SHP77 treated with DMSO at 0.1 percent for 48 hours (cell line): ENCODE data around the gene GGT5.
"Not testable (repeated sequence)": the region's sequence is repeated elsewhere in the genome, so short reads cannot be mapped to it uniquely, and the experiment has no call there.

ENCODE experiments used
- DNase-seq: peaks from one replicate; lab custom pipeline; 2025; lab: John Stamatoyannopoulos, UW

The GGT5 gene

DNA sequence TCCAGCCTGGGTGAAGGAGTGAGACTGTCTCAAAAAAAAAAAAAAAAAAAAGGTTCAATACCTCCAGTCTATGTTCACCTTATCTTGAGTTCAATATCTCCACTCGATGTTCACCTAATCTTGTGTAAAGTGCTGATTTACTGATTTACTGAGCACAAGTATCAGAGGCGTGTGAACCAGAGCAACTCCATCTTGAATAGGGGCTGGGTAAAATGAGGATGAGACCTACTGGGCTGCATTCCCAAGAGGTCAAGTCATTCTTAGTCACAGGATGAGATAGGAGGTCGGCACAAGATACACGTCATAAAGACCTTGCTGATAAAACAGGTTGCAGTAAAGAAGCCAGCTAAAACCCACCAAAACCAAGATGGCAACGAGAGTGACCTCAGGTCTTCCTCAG, 41.0 kb downstream of the GGT5 start:
- DNase-seq: not testable (repeated sequence)

DNA sequence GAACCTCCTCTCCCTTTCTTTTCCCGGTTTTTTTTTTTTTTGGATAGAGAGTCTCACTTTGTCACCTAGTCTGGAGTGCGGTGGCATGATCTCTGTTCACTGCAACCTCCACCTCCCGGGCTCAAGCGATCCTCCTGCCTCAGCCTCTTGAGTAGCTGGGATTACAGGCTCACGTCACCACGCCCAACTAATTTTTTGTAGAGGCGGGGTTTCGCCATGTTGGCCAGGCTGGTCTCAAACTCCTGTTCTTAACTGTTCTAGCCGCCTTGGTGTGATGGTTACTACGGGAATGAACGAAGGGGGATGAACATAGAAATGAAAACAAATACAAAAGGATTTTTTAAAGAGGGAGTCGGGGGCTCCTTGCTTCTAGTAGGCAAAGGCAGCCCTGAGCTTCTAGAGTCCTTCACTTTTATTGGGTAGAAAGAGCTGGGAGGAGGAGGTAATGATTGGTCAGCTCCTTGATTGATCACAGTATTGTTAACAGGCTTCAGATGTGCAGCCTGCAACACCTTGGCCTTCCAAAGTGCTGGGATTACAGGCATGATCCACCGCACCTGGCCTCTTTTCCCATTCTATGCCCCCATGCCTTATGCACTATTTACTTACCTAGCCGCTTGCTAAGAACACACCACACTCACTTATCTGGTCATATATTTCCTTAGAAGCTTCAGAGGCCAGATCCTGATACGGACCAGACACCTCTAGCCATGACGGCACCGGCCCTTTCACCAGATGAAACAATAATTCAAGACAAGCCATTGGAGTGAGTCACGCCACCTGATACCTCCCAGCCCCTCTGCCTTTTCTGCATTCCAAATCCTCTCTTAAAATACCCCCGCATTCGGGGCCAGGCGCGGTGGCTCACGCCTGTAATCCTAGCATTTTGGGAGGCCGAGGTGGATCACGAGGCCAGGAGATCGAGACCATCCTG, 42.9 kb downstream of the GGT5 start:
- DNase-seq: no peak

DNA sequence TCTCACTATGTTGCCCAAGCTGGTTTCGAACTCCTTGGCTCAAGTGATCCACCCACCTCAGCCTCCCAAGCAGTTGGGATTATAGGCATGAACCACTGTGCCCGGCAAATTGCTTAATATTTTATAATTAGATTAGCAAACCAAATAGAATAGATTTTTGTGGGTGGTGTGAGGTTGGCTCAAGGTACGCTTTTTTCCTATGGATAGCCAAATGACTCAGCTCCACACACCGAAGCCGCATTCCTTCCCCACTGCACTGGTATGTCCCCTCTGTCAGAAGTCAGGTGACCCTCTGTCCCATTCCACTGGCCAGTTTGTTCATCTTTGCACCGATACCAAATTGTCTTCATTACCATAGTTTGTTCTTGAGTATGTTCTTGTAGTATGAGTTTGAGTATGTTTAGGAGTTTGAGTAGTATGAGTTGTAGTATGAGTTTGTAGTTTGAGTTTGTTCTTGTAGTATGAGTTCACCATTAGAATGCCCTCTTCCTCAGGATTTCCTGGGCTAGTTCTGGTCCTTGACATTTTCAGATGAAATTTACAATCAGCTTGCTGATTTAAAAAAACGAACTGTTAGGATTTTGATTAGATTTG, 44.2 kb downstream of the GGT5 start:
- no peak for DNase-seq

DNA sequence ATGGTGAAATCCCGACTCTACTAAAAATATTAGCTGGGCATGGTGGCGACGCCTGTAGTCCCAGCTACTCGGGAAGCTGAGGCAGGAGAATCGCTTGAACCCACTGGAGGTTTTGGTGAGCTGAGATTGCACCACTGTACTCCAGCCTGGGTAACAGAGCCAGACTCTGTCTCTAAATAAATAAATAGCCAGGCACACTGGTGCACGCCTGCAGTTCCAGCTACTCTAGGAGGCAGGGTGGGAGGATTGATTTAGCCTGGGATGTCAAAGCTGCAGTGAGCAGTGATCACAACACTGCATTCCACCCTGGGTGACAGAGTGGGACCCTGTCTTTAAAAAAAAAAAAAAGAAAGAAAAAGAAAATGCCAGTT, 46.2 kb downstream of the GGT5 start:
- no peak for DNase-seq

DNA sequence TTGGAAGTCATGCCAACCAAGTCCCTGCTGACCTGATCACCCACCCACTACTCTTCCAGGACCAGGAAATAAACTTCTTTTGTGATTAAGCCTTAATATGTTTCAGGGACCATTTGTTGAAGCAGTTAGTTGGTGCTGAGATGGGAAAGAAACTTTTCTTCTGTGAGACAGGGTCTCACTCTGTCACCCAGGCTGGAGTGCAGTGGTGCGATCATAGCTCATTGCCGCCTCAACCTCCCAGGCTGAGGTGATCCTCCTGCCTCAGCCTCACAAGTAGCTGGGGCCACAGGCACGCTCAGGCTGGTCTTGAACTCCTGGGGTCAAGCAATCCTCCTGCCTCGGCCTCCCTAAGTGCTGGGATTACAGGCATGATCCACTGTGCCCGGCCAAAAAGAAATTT, 53.0 kb downstream of the GGT5 start:
- DNase-seq: no peak

DNA sequence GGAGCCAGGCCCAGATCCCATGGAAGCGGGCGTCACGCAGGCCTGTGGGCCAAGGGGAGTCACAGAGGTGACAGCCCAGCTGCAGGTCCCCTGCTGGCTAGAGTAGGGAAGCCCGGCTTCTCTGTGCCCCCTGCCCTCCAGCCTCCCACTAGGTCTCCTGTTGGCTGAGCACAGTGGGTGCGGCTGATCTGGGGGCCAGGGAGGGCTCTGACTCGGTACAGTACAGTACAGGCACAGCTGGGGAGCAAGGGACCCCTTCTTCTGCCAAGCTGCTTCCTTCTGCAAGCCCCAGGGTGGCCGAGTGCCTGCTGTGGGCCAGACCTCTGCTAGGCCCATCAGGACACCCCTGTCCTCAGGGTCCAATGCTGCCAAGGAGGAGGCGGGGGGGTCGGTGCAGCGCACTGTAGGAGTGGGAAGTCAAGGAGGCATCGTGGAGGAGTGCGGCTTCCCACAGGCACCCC, 53.5 kb downstream of the GGT5 start:
- no peak for DNase-seq

DNA sequence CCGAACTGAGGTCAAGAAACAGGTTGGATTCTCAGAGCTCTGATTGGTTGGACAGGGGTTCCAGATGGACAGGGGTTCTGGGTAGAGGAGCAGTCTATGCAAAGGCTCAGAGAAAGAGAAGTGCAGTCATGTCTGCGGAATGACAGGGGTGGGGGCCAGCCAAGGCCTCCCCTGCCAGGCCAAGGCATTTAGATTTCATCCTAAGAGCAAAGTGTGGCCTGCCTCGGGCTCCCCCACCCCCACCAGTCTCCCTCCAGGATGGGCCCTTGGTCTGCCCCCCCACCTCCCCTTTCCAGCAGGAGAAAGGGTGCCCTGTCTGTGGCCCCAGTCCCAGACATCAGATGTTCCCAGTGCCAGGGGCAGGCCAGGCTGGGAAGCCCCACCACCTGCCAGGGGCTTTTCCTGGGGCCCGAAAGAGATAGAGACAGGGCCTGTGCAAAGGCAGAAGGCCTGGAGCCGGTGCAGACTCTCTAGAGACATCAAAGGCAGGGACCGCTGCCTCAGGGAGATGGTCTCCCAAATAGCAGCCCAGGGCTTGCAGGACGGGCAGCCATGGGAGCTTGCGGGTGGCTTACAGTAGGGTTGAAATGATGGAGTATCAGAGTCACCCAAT, 54.2 kb downstream of the GGT5 start:
- no peak for DNase-seq

DNA sequence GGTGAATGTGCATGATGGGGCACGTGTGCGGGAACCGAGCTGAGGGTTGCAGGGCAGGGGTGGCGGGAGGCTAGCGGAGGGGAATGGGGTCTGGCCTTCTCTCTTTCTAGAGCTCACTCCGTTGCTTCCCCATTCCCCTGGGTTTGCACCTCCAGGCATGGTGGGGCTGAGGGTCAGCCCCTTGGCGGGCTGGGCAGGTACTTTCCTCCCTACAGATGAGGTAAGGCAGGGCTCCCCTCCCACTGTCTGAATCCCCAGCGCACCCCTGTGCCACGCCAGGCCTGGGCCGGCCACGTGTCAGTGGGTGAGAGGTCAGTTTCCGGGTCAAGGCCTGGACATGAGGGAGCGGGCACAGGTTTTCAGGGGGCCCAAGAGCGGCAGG, 54.7 kb downstream of the GGT5 start:
- no peak for DNase-seq

DNA sequence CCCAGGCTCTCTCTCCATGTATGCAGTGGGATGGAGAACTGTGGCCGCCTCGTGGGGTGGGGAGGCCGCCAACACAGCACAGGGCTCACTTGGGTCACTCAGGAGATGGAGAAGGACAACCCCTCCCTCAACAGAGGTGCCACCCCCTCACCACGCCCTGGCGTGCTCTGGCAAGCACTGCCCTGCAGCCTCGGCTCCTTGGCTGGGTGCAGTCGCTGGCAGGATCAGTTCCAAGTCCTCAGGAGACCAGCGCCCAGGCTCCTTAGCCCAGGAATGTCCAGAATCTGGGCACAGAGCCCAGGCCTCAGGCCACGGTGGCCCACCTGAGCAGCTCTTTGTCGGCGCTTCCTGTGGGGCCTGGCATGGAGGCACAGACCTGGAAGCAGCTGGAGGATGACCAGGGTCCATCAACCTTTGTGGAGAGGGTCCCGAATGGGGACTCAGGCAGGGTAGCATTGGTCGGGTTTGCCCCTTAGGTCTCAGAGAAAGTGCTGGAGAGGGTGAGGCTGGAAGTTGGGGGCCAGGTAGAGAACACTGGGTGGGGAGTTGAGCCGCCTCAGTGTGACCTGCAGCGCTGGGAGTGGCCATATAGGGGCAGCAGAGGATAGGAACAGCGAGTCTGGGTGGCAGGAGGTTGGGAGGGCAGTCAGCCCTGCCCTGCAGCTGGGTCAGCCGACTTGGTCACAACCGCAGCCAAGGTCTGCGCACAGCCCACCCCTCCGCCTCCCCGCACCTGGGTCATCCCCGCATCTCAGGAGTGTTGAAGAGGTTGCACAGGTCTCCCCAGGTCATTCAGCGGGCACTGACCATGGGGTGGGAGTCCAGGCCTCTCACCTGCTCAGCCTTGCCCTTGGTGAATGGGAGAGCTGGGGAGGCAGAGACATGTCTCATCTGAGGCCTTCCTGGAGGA, 55.4 kb downstream of the GGT5 start:
- DNase-seq: peak; percentile 14

DNA sequence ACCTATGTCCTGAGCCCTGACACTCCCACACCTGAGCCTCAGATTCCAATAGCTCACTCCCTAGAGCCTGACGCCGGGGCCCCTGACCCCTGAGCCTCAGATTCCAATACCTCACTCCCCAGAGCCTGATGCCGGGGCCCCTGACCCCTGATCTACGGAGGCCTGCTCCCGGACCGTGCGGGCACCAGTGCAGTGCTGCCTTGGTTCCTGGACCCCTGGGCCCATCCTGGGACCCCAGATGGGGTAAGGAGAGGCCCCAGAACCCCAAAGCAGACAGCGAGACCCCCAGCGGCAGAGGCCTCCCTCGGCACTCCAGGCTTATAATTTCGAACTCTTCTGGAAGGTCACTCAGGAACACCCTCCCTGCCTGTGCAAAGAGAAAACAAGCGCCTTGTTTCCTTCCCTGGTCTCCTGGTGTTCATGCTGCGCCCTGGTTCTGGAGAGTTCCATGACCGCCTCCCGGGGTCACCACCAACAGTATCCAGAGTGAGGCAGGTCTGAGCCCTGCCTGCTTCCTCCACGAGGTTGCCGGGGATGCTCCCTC, 56.1 kb downstream of the GGT5 start:
- no peak for DNase-seq

DNA sequence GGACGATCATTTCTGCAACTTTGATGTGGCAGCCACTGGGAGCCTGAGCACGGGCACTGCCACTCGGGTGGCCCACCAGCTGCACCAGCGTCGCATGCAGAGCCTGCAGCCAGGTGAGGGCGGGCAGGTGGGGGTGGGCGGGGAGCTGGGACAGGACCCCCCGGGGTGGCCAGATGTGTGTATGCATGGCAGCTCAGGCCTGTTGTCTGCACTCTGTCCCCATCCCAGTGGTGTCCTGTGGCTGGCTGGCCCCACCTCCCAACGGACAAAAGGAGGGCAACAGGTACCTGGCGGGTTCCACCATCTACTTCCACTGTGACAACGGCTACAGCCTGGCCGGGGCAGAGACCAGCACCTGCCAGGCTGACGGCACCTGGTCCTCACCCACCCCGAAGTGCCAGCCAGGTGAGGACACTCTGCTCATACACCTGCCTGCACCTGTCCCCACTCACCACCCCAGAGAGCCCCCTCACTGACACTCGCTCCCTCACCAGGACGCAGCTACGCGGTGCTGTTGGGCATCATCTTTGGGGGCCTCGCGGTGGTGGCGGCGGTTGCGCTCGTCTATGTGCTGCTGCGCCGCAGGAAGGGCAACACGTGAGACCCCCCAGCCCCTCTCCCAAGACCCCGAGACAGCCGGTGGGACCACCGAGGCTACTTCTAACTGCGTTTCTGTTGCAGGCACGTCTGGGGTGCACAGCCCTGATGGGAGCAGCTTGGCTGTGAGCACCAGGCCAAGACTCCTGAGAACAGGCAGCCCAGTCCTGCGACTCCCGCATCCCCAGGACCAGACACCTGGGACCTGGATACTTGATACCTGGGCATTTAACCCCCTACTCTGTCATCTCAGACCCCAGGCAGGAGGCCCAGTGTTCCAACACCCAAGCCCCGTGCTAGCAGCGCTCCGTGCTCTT, 56.9 kb downstream of the GGT5 start:
- no peak for DNase-seq

DNA sequence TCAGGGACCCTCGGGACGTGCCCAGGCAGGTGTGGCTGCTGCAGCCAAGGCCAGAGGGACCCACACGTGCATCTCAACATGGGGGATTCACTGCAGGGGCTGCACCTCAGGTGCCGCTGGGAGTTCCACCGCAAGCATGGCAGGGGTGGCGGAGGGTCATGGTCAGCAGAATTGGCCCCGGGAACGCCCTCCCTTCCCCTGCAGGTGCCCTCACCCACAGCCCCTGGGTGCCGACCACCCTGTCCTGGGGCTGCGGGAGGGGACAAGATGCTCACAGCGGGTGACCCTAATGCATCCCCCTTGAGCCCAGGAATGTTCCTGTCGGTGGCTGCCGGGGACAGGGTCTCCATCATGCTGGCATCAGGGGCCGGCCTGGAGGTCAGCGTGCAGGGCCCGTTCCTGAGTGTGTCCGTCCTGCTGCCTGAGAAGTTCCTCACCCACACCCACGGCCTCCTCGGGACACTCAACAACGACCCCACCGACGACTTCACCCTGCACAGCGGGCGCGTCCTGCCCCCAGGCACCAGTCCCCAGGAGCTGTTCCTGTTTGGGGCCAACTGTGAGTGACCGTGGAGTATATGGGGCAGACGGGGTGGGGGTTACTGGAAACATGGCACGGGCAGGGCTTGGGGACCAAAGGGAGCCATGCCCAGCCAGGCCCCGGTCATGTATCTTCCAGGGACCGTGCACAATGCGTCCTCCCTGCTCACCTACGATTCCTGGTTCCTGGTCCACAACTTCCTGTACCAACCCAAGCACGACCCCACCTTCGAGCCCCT, 57.8 kb downstream of the GGT5 start:
- no peak for DNase-seq

DNA sequence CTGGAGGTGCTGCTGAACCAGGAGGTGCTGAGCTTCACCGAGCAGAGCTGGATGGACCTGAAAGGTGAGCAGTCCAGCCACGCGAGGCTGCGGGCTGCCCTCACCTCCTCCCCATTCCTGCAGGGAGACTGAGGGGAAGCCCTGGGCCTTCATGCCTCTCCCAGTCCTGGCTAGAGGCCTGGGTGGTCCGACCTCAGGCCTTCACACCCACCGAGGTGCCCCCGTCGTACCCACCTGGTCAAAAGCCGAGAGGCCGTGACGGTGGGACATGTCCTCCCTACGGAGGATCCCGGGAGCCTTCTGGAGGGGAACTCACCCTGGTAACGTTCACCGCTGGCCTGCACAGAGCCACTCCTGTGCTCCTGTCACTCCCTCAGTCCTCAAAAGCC, 58.5 kb downstream of the GGT5 start:
- no peak for DNase-seq

DNA sequence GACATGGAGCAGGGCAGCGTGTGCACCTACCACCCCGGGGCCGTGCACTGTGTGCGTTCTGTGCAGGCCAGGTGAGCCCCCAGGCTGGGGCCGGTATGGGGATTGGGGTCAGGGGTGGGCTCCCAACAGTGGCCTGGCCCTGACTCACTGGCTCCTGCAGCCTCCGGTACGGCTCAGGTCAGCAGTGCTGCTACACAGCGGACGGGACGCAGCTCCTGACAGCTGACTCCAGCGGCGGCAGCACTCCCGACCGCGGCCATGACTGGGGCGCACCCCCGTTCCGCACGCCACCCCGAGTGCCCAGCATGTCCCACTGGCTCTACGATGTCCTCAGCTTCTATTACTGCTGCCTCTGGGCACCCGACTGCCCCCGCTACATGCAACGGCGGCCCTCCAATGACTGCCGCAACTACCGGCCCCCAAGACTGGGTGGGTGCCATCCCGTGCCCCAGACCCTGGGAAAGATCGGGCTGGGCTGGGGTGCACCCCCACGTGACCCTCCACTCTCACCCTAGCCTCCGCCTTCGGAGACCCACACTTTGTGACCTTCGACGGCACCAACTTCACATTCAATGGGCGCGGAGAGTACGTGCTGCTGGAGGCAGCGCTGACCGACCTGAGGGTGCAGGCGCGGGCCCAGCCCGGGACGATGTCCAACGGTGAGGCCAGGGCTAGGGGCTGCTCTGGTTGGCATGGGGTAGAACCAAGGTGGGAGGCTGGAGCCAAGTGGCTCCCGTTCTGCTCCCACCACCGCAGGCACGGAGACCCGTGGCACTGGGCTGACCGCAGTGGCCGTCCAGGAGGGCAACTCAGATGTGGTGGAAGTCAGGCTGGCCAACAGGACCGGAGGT, 59.2 kb downstream of the GGT5 start:
- DNase-seq: no peak

DNA sequence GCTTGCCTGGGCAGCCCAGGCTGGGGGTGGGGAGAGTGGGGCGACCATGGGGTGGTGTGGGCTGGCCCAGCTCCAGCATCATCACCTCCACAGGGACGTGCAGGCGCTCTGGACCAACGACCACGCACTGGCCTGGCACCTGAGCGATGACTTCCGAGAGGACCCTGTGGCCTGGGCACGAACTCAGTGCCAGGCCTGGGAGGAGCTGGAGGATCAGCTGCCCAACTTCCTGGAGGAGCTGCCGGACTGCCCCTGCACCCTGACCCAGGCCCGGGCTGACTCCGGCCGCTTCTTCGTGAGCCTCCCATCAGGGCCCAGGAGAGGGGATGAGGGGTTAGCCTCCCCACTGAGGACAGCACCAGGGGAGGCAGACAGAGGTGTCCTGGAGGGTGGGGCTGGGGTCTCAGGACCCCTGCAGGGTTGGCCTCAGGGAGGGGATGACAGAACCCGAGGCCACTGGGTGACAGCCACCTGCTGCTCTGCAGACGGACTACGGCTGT, 59.8 kb downstream of the GGT5 start:
- DNase-seq: no peak

DNA sequence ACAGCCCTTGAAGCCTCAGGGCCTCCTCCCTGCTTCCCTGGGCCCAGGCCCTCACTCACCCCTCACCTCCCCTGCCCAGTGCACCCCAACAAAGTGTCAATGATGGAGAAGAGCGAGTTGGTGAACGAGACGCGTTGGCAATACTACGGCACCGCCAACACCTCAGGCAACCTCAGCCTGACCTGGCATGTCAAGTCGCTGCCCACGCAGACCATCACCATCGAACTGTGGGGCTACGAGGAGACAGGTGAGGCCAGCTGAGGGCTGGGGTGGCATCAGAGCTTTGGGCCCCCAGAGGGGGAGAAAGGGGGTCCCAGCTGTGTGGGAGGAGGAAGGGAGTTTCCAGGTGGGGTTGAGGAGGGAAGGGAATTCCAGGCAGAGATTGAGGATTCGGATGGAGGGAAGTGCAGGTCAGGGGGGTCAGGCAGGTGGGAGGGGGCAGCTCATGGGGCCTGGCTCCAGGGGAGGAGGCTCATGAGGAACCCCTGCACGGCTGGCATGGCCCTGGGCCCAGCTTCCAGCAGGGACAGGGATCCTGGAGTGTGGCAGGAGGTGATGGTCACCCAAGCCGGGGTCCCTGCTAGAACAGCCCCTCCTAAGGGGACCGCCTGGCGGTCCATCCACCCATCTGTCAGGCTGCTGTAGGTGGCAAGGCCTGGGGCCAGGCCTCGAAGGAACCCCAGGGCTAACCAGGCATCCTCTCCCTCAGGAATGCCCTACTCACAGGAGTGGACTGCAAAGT, 60.7 kb downstream of the GGT5 start:
- no peak for DNase-seq

DNA sequence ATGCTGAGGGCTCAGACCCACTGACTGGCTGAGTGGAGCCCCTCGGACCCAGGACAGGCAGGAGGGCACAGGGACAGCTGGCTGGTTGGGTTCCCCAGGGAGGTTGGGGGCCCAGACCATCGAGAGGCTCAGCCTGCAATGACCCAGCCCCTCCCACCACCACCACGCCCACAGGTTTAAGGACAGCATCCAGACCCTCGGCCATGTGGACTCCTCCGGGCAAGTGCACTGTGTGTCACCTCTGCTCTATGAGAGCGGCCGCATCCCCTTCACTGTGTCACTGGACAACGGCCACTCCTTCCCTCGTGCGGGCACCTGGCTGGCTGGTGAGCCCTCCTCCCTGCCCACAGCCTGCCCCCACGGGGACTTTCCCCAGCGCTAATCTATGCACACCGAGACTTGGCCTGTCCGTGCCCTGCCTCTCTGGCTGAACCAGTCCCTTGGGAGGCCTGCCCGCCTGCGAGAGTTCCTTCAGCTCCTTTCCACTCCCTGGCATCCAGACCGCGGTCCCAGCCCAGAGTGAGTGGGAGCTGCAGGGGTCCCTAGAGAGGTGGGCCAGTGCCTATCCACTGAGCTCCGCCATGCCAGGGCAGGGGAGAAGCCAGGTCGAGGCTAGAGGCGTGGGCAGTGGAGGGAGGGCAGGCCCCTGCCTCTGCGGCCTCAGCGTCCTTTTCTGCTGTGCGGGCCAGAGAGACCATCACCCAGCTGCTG, 61.4 kb downstream of the GGT5 start:
- no peak for DNase-seq

DNA sequence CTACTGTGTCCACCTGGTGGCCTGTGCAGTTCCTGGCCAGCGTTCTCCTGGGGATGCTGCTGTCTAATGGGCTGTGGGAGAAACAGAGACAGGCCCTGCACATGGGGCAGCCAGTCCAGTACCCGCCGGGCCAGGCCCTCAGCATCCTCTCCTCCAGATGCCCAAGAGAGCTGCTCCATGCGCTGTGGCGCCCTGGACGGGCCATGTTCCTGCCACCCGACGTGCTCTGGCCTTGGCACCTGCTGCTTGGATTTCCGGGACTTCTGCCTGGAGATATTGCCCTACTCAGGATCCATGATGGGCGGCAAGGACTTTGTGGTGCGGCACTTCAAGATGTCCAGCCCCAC, 62.0 kb downstream of the GGT5 start:
- DNase-seq: not testable (repeated sequence)
